GM18502 (cell line): ENCODE results near the gene ZNF337.
"Not testable (repeated sequence)": the region's sequence is repeated elsewhere in the genome, so short reads cannot be mapped to it uniquely, and the experiment has no call there.

ENCODE experiments used
- ATAC-seq: cut with Tn5 transposase; IDR thresholded peaks from one replicate; pipeline ENCODE4 v1.9.1; 2021; ENCODE audit warnings: mild to moderate bottlenecking; ENCODE audit not compliant: unreplicated experiment, poor library complexity

The ZNF337 gene

DNA sequence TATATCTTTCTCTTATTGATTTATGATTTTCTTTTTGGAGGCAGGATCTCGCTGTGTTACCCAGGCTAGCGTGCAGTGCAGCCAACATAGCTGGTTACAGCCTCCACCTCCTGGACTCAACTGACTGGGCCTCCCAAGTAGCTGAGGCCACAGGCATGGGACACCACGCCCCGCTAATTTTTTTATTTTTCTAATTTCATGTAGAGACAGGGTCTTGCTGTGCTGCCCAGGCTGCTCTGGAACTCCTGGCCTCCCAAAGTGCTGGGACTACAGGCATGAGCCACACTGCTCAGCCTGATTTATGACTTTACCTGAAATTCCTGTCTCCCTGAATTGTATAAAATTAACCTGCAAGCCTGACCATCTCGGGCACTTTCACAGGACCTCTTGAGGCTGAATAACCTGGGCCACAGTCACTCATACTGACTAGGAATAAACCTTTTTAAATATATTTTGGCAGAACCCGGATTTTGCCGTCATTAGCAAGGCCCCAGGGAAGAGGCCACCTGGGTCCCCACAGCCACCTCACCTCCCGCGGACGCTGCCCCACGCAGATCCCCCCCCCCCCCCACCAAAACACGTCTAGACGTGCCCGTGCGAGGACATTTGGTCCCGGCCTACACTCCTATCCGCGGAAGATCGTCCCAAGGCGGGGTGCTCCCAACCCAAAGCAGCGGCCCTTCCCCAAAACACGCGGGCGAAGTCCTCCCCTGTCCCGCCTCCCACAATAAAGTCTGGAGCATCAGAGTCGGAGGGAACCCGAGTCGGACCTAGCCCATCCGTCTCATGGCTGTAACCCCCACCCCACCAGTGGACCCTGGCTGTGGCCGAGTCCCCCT lies 902 bp downstream of the ZNF337 start:
- ATAC-seq, result no peak

DNA sequence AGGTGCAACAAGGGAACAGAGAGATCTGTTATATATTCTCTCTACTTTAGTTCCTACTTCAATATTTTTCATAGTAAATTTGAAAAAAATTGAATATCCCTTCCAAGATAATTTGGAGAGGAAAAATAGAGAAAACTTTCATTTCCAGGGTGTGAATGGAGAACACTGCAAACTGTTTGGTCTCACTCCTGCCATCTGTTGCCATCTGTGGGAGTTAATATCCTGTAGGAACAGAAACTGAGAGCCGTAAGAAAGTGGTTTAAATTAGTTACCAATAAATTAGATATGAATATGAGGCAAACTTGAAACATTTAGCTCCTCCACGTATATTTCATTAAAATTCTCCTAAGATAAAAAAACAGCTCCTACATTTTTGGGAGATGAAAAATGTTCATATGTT lies 4.2 kb downstream of the ZNF337 start:
- no peak for ATAC-seq

- ATAC-seq, result no peak
Measured at GRCh38 chr20:25690427-25690826, 6.2 kb downstream of the ZNF337 start.

GRCh38 chr20:25686081-25687067 lies 10.3 kb downstream of the ZNF337 start:
- ATAC-seq, result peak; percentile 42

DNA sequence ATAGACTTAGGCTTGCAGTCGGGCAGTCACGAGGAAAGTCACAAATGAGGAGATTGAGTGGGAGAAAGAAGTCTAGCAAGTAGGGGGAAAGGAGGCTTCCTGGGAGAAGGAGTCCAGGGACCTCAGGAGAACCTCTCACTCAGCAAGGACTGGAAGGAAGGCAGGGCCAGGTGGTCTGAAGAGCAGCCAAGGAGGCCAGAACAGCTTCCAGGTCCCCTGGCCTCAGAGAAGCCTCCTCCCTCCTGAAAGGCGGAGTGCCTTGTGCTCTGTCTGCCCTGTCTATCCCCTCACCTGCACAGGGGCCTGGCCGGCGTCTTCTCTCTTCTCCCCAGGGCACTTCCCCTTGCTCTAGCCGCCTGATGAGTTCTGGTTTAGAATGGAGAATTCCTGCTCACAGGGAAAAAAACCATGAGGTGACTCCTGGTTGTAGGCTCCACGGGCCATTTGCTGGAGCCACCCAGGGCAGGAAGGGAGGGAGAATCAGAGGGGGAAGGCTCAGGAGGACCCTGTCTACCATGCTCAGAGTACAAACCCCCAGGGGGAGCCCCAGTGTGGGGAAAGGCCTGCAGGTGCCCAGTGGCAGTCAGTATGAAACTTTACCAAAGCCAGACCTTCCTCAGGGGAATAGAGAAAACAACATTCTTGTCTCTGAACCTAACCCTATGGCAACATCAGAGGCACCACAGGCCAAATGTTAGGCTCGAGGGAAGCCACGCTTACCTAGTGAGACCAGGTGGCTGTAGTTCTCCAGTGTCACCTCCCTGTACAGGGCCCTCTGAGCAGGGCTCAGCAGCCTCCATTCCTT lies 11.2 kb downstream of the ZNF337 start:
- ATAC-seq, result peak; percentile 92

DNA sequence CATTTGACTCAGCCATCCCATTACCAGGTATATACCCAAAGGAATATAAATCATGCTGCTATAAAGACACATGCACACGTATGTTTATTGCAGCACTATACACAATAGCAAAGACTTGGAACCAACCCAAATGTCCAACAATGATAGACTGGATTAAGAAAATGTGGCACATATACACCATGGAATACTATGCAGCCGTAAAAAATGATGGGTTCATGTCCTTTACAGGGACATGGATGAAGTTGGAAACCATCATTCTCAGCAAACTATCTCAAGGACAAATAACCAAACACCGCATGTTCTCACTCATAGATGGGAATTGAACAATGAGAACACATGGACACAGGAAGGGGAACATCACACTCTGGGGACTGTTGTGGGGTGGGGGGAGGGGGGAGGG lies 12.8 kb downstream of the ZNF337 start:
- ATAC-seq, result not testable (repeated sequence)

DNA sequence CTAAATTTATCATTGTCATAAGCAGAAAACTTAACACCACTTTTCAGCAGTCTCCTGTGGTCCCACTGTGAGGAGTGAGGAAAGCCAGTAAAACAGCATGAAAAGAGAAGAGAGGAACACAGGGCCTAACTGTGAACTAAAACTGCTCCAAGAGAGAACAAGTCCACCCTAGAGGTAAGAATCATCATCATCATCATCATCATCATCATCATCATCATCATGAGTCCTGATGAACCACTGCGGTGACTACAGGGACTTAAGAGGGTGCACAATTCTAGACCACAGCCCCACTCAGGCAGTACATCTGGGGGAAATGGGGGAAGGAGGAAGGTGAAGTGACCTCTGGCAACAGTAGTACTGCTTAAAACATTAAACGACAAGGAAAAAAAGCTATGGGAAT lies 13.6 kb downstream of the ZNF337 start:
- ATAC-seq, result no peak

GRCh38 chr20:25676164-25676809 lies 20.4 kb downstream of the ZNF337 start:
- ATAC-seq, result peak; percentile 87

GRCh38 chr20:25675161-25675560 lies 21.5 kb downstream of the ZNF337 start:
- ATAC-seq, result no peak

DNA sequence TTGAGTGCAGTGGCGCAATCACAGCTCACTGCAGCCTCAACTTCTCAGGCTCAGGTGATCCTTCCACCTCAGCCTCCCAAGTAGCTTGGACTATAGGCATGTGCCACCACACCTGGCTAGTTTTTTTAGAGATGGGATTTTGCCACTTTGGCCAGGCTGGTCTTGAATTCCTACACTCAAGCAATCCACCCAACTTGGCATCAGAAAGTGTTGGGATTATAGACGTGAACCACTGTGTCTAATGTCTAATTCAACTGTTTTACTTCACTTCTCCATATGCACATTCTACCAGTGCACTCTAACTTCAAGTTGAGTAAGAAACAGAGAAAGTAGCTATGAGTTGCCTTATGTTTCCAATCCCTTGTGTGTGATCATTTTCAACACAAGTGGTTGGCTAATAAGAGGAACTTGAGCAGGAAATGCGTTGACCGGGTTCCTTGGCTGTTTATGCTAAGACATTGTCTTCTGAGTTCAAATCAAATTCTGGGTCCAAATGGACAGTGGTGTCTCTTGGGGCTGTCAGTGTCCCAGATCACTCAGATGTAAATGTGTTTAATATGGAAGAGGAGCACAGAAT lies 23.9 kb downstream of the ZNF337 start:
- no peak for ATAC-seq

DNA sequence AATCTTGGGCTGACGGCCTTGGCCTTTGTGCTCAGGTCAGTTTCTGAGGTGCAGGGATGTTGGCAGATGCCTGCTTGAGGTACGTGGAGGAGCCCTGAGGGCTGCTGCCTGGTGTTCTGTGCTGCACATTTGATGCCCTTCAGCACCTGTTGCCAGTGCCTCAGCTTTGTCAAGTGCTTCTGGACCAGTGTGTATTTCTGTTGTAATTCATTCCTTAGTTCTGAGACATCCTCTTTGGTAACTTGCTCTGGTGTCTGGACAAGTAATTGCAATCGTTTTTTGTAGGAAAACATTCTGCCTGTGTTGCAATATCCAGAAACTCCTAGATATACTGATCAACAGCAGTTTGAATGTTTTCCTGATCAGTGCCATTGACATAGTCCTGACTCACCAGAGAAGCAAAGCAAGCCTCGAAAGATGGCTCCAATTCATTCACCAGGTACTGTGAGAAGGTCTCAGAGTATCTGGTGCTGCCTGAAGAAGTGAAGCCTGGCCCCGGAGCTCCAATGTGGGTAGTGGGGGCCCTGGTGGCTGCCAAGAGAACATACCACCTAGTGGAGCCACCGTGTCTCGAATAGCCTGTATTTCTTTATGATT lies 26.7 kb downstream of the ZNF337 start:
- ATAC-seq, result no peak

DNA sequence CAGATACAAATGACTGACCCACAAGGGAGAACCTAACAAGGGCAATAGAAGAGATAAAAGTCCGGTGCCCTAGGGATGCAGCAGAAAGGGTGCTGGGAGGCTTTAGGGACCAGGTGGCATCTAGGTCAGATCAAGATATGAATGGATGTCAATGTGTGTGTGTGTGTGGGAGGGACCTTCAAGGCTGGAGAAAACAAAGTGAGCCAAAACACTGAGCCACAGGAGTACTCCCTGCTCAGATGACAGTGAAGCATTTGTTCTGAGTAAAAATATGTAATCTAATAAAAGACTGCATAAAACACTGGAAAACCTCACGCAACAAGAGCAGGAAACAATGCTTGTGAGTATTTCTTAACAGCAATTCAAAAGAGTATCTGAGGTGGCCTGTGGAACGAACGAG lies 28.2 kb downstream of the ZNF337 start:
- ATAC-seq, result no peak

- ATAC-seq, result no peak
Measured at GRCh38 chr20:25659999-25660398, 36.7 kb downstream of the ZNF337 start.

DNA sequence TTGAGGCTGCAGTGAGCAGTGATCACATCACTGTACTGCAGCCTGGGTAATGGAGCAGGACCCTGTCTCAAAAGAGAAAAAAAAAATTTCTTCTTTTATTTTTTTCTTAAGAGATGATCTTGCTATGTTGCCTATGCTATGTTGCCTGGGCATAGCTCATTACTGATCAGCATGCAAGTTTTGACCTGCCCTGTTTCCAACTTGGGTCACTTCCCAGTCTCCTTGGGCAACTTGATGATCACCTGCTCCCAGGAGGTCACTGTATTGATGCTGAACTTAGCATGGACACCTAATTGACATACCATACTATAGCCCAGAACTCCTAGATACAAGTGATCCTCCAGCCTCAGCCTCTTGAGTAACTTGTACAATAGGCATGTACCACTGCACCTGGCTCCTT lies 42.2 kb downstream of the ZNF337 start:
- no peak for ATAC-seq

- not testable (repeated sequence) for ATAC-seq
Measured at GRCh38 chr20:25652866-25653265, 43.8 kb downstream of the ZNF337 start.

DNA sequence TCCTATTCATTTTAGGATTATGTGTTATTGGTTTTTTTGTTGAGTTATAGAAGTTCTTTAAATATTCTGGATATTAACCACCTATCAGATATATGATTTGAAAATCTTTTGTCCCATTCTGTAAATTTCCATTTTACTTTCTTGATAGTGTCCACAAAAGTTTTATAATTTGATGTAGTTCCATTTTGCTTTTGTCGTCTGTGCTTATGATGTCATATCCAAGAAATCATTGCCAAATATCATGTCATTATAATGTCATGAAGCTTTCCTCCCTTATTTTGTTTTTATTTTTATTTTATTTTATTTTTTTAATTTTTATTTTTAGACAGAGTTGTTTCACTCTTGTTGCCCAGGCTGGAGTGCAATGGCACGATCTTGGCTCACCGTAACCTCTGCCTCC lies 51.8 kb downstream of the ZNF337 start:
- ATAC-seq, result no peak

DNA sequence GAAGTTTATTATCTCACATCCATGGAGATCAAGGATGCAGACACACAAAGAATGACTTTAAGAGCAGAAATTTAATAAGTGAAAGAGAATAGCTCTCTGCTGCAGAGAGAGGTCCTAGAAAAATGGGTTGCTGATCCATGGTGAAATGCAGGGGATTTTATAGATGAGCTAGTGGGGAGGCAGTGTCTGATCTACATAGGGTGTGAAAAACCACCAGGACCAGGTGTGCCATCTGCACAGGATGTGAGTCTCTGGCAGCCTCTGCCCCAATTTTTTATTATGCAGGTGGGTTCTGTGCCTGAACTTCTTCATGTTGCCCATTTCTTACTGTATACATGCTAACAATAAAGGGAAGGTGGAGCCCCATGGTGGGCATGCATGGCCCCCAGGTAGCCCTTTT lies 52.9 kb downstream of the ZNF337 start:
- no peak for ATAC-seq

DNA sequence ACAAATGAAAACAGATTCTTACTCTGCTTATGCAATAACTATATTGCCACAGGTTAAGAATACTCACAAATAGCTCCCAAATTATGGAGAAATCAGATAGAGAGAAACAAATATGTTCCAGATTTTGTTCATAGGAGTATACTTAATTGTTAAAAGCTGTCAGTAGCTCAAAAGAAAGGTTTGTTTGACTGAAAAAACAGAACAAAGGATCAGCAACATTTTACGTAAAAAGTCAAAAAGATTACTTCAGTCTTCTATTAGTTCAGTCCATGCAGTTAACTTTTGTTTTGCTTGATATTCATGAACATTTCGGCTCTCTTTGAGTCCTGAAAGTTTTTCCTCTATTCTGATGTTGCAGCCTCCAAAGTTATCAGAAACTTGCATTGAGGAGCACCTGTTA lies 59.4 kb downstream of the ZNF337 start:
- no peak for ATAC-seq
